ENCODE results near the gene EEF2.
"Not testable (repeated sequence)": the region's sequence is repeated elsewhere in the genome, so short reads cannot be mapped to it uniquely, and the experiment has no call there.

EEF2 gene

DNA sequence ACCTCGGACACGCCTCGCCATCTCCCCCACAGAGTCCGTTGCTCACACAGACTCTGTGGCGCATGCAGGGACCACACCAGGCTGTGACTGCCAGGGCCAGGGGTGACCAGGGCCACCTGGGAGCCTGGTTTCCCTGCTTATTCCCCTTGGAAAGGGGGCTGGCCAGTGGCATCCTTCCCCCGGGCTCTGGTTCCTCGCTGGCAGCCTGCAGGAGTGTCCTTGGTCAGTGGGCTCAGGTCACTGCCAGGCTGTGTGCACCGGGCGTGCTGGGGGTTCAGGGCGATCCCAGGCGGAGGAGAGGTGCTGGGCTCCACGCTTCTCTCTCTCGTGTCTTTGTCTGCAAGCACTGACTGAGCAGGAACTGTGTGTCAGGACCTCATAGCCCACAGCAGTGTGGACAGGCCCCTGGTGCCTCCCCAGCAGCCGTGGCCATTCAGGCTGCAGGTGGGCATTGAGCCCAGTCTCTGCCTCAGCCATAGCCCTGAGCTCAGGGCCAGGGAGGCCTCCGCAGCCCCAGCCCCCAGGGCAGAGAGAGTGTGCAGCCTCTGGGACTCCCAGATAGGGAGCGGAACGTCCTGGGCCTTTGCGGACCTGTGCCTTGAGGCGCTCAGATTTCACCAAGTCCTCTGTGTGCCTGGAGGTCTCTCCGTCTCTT lies 28.8 kb upstream of the EEF2 start:
- H3K36me3 ChIP-seq (ENCODE audit: insufficient read depth, low read length), result peaks cover 45% of the 10 kb centered on the region
- H2AFZ ChIP-seq (ENCODE audit: low read length), result no peak overlapping the region
- no peak overlapping the region for H3K9ac ChIP-seq (ENCODE audit: low read length)
- peaks cover 10% of the 10 kb centered on the region for H3K4me1 ChIP-seq (ENCODE audit: insufficient read depth, low read length, severe bottlenecking)
- no peak overlapping the region for H3K27ac ChIP-seq (ENCODE audit: low read depth, low read length, poor library complexity, severe bottlenecking)
- H3K9me3 ChIP-seq (ENCODE audit: low read length), result no peaks in the 10 kb centered on the region
- no peak for TF ChIP-seq EZH2 (IDR thresholded peaks at IDR 0.05; ENCODE audit: borderline replicate concordance, low read length)
- TF ChIP-seq CTCF (IDR thresholded peaks at IDR 0.05; ENCODE audit: low read length), result no peak
- no peaks in the 10 kb centered on the region for H3K27me3 ChIP-seq (ENCODE audit: insufficient read depth, low read length)
- H3F3A ChIP-seq (ENCODE audit: insufficient read depth, low read length), result no peaks in the 10 kb centered on the region
- no peaks in the 10 kb centered on the region for H4K20me1 ChIP-seq (ENCODE audit: insufficient read depth, low read length)
- no peak overlapping the region for H3K4me3 ChIP-seq (ENCODE audit: low read depth, low read length, poor library complexity, severe bottlenecking)
- H3K9me2 ChIP-seq (ENCODE audit: low read depth, low read length), result no peaks in the 10 kb centered on the region
- H3K4me2 ChIP-seq (ENCODE audit: low read length), result no peak overlapping the region
- H3K79me2 ChIP-seq (ENCODE audit: insufficient read depth, low read length), result peaks cover 6% of the 10 kb centered on the region; the same call in 1 of the 2 replicates

DNA sequence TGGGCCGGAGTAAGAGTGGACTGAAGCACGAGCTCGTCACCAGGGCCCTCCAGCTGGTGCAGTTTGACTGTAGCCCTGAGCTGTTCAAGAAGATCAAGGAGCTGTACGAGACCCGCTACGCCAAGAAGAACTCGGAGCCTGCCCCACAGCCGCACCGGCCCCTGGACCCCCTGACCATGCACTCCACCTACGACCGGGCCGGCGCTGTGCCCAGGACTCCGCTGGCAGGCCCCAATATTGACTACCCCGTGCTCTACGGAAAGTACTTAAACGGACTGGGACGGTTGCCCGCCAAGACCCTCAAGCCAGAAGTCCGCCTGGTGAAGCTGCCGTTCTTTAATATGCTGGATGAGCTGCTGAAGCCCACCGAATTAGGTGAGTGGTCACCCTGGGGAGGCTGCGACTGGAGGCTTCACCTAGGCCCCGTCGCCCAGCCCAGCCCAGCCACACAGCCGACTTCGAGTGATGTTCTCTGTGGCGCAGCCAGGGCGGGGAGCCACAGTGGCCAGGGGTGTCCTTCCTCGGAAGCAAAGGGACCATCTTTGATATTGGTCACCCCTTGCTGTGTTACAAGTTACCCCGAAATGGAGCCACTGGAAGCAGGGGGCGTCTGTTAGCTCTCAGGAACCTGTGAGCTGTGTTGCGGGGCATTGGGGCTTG lies 27.8 kb upstream of the EEF2 start:
- H3K4me3 ChIP-seq (ENCODE audit: low read depth, low read length, poor library complexity, severe bottlenecking), result no peak overlapping the region
- H3K36me3 ChIP-seq (ENCODE audit: insufficient read depth, low read length), result peaks cover 38% of the 10 kb centered on the region
- no peak overlapping the region for H2AFZ ChIP-seq (ENCODE audit: low read length)
- no peak overlapping the region for H3K27ac ChIP-seq (ENCODE audit: low read depth, low read length, poor library complexity, severe bottlenecking)
- no peak overlapping the region for H3K4me2 ChIP-seq (ENCODE audit: low read length)
- no peaks in the 10 kb centered on the region for H3K27me3 ChIP-seq (ENCODE audit: insufficient read depth, low read length)
- peaks cover 19% of the 10 kb centered on the region for H3K4me1 ChIP-seq (ENCODE audit: insufficient read depth, low read length, severe bottlenecking)
- H3K9me2 ChIP-seq (ENCODE audit: low read depth, low read length), result no peaks in the 10 kb centered on the region
- H4K20me1 ChIP-seq (ENCODE audit: insufficient read depth, low read length), result no peaks in the 10 kb centered on the region
- TF ChIP-seq CTCF (IDR thresholded peaks at IDR 0.05; ENCODE audit: low read length), result no peak
- TF ChIP-seq EZH2 (IDR thresholded peaks at IDR 0.05; ENCODE audit: borderline replicate concordance, low read length), result no peak
- H3K9ac ChIP-seq (ENCODE audit: low read length), result no peak overlapping the region
- H3F3A ChIP-seq (ENCODE audit: insufficient read depth, low read length), result no peaks in the 10 kb centered on the region
- H3K9me3 ChIP-seq (ENCODE audit: low read length), result no peaks in the 10 kb centered on the region
- H3K79me2 ChIP-seq (ENCODE audit: insufficient read depth, low read length), result peaks cover 15% of the 10 kb centered on the region; the same call in 1 of the 2 replicates

GRCh38 chr19:4012092-4012974 lies 27.1 kb upstream of the EEF2 start:
- peaks cover 17% of the 10 kb centered on the region; the same call in 1 of the 2 replicates for H3K79me2 ChIP-seq (ENCODE audit: insufficient read depth, low read length)
- H3K4me2 ChIP-seq (ENCODE audit: low read length), result no peak overlapping the region
- no peak overlapping the region for H3K4me3 ChIP-seq (ENCODE audit: low read depth, low read length, poor library complexity, severe bottlenecking)
- no peaks in the 10 kb centered on the region for H3K27me3 ChIP-seq (ENCODE audit: insufficient read depth, low read length)
- H4K20me1 ChIP-seq (ENCODE audit: insufficient read depth, low read length), result no peaks in the 10 kb centered on the region
- no peak overlapping the region for H3K9ac ChIP-seq (ENCODE audit: low read length)
- no peak overlapping the region for H3K27ac ChIP-seq (ENCODE audit: low read depth, low read length, poor library complexity, severe bottlenecking)
- no peaks in the 10 kb centered on the region for H3F3A ChIP-seq (ENCODE audit: insufficient read depth, low read length)
- no peaks in the 10 kb centered on the region for H3K9me2 ChIP-seq (ENCODE audit: low read depth, low read length)
- peaks cover 19% of the 10 kb centered on the region for H3K4me1 ChIP-seq (ENCODE audit: insufficient read depth, low read length, severe bottlenecking)
- TF ChIP-seq EZH2 (IDR thresholded peaks at IDR 0.05; ENCODE audit: borderline replicate concordance, low read length), result no peak
- no peak for TF ChIP-seq CTCF (IDR thresholded peaks at IDR 0.05; ENCODE audit: low read length)
- H2AFZ ChIP-seq (ENCODE audit: low read length), result no peak overlapping the region
- peaks cover 34% of the 10 kb centered on the region for H3K36me3 ChIP-seq (ENCODE audit: insufficient read depth, low read length)
- H3K9me3 ChIP-seq (ENCODE audit: low read length), result no peaks in the 10 kb centered on the region

GRCh38 chr19:4011430-4011829 lies 26.2 kb upstream of the EEF2 start:
- not testable (repeated sequence) for H3K4me2 ChIP-seq (ENCODE audit: low read length); H3K4me3 ChIP-seq (ENCODE audit: low read depth, low read length, poor library complexity, severe bottlenecking); H3K9me2 ChIP-seq (ENCODE audit: low read depth, low read length); H3K9ac ChIP-seq (ENCODE audit: low read length); H4K20me1 ChIP-seq (ENCODE audit: insufficient read depth, low read length); H3K27ac ChIP-seq (ENCODE audit: low read depth, low read length, poor library complexity, severe bottlenecking); H3K27me3 ChIP-seq (ENCODE audit: insufficient read depth, low read length); H3F3A ChIP-seq (ENCODE audit: insufficient read depth, low read length); H3K9me3 ChIP-seq (ENCODE audit: low read length); H2AFZ ChIP-seq (ENCODE audit: low read length)
- Histone ChIP-seq H3K36me3 (ENCODE audit: insufficient read depth, low read length) (peaks cover 33% of the 10 kb centered on the region), H3K79me2 (ENCODE audit: insufficient read depth, low read length) (peaks cover 17% of the 10 kb centered on the region; the same call in 1 of the 2 replicates), H3K4me1 (ENCODE audit: insufficient read depth, low read length, severe bottlenecking) (peaks cover 23% of the 10 kb centered on the region)
